Adrenal gland (tissue), 5 donors: ENCODE data around the gene KAZALD1.

Experiments
- POLR2A ChIP-seq, 2 donors: fragments of 450-650 bp; IDR thresholded peaks; one replicate each; pipeline ENCODE4 v1.6.1; 2017; ENCODE audit warnings: antibody characterized with exemption in 2 of 2, mild to moderate bottlenecking in 2 of 2, moderate library complexity in 1 of 2
- TF ChIP-seq, protein P1 (sequence below), 6 experiments: fragments of 450-650 bp in 4 of 6; fragments of 200-600 bp in 2 of 6; sonication (generic) in 1 of 6; IDR thresholded peaks; 1 replicate in 5 of 6; 2 replicates in 1 of 6; pipeline versions ENCODE4 v1.5.1 to v1.8.0; 2016 to 2021; ENCODE audit warnings: antibody characterized with exemption in 6 of 6, mild to moderate bottlenecking in 2 of 6, moderate library complexity in 1 of 6
- donor health status: DM: no; HTN: no; CAD: no.

DNA sequence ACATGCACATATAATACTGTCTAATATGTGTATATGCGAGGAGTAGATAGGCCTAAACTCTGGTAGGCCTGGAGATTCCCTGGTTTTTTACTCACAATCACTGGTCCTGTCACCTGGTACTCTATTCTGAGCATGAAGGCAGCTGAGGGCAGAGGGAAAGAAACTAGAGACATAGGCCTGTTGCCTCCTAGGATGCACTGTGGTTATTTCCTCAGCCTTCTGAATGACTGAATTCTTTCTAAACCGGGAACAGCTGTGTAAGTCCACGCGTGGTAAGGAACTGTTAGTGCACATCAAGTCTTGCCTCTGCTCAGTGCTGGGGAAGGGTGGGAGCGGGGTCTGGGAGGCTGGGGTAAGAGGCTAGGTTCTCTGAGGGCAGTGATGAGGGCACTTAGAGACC, 7.7 kb downstream of the KAZALD1 start:
- TF ChIP-seq, protein P1, sequence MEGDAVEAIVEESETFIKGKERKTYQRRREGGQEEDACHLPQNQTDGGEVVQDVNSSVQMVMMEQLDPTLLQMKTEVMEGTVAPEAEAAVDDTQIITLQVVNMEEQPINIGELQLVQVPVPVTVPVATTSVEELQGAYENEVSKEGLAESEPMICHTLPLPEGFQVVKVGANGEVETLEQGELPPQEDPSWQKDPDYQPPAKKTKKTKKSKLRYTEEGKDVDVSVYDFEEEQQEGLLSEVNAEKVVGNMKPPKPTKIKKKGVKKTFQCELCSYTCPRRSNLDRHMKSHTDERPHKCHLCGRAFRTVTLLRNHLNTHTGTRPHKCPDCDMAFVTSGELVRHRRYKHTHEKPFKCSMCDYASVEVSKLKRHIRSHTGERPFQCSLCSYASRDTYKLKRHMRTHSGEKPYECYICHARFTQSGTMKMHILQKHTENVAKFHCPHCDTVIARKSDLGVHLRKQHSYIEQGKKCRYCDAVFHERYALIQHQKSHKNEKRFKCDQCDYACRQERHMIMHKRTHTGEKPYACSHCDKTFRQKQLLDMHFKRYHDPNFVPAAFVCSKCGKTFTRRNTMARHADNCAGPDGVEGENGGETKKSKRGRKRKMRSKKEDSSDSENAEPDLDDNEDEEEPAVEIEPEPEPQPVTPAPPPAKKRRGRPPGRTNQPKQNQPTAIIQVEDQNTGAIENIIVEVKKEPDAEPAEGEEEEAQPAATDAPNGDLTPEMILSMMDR (IDR thresholded peaks at IDR 0.05) = no peak
- no peak for TF ChIP-seq POLR2A (IDR thresholded peaks at IDR 0.05)
